CD4-positive, alpha-beta T cell treated with Interleukin-17A for 4 hours (primary cell): ENCODE measurements around the gene MTUS2.
"Not testable (repeated sequence)": the region's sequence is repeated elsewhere in the genome, so short reads cannot be mapped to it uniquely, and the experiment has no call there.

ENCODE experiments used
- DNase-seq: peaks from one replicate; pipeline ENCODE4 v3.0.0-alpha.2; 2020; ENCODE audit warnings: mixed read lengths

MTUS2 gene

DNA sequence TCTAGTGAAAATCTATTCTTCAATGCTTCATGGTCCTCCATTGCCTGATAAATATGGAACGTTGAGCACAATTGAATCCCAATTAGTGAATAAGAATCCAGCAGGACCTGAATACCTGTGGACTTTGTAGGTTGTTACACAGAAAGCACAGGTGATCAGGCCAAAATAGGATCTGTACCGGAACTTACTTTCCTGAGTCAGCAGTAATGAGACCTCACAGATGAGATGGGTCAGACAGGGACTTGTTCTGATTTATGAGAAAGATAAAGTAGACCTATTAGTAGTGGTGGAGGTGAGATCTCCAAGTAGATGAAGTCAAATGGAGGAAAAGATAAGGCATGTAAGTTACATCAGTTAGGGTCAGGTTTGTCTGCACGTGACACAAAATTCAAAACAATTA lies 351.1 kb downstream of the MTUS2 start:
- no peak for DNase-seq

DNA sequence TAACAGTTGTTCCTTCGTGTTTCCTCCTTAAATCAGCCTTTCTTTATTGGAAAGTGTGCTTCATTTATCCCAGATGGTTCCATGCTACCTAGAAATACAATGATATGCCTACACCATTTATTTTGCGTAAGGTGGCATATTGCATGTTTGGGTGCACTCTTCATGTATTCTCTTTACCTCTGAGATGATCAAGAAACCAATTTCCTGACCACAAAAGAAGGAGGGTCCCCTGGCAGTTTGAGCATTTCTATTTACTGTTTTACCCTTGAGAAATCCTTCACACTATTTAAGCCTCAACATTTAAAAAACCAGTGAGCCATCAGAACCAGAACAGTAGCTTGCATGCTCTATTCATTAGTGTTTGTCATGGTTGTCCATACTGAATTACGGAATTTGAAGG lies 354.0 kb downstream of the MTUS2 start:
- no peak for DNase-seq

DNA sequence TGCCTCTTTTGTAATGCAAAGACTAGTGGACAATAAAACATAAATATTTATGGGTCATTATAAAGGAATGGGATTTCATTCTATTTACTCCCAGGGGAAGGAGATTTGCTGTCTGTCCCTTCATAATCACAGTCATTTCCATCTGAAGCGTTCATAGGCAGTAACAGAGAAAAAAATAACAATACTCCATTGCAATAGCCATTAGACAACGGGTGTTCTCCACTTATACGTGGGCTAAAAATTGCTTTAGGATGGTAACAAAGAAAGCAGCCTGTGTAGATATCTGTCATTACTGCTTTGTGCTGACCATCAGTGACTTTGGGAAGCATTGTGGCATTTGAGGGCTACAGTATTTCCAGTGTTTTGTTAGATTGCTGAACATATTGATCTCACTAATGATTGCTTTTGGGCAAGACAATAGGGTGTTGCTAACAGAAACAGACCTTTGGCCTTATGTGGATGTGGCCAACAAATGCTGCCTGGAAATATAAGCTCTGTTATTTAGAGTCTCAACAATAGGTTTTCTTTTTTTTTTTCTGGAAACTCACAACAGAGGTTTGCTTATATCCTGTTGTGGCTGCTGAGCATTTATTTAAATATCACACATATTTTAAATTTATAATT lies 355.2 kb downstream of the MTUS2 start:
- no peak for DNase-seq

DNA sequence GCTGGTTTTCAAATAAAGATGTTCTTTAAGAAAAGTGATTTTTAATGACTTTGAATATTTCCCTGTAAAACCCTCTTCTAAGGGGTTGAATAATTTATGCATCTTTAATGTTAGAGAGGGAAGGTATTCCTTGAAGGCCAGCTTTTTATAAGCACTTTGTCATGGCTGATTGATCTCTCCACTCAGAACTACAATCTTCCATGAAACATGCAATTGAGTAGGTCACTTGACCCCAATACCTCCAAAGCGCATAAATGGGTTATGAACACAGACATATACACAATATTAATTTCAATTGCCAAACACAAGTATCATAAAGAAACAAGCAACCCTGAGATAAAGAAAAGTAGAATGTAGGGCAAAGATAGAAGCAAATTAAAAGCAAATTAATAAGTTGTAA lies 359.9 kb downstream of the MTUS2 start:
- DNase-seq, result no peak

DNA sequence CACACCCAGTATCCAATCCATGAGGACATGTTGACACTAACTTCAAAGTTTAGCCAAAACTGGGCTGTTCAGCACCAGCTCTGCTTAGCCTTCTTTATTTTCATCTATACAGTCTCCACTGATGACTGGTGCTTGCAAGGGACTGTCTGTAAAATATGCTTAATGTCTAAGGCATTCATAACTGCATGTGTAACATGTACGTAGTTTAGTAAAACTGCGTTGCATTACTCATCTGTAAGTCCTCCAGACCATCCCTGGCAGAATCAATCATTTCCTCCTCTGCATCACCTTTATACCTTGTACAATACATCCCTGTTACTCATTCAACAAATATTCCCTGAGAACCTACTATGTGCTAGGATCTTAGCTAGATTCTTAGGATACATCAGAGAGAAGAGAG lies 362.1 kb downstream of the MTUS2 start:
- no peak for DNase-seq

DNA sequence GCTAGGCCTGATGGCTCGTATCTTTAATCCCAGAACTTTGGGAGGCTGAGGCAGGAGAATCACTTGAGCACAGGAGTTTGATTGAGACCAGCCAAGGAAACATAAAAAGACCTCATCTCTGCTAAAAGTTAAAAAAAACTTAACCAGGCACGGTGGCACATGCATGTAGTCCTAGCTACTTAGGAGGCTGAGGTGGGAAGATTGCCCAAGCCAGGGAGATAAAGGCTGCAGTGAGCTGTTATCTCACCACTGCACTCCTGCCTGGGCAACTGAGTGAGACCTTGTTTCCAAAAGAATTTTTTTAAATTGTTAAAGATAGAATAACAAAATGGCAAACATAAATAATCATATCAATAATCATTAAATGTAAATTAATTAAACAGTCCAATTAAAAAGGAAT lies 365.8 kb downstream of the MTUS2 start:
- DNase-seq, result no peak

DNA sequence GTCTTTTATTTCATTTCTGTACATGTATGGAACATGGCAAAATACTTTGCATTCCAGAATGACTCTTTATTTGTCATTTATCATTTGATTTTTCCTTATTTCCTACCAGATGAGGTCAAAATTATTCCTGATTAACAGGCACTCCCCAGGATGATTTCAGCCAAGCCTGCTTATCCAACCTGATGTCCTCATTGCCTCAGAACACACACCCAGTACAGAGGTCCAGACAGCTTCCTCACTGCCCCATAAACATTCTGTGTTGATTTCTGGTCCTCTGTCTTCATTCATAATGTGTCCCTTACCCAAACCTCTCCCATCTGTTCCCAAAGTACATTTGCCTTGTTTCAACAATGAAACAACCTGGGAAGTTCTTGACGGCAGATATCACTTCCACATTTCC lies 367.4 kb downstream of the MTUS2 start:
- DNase-seq, result no peak

DNA sequence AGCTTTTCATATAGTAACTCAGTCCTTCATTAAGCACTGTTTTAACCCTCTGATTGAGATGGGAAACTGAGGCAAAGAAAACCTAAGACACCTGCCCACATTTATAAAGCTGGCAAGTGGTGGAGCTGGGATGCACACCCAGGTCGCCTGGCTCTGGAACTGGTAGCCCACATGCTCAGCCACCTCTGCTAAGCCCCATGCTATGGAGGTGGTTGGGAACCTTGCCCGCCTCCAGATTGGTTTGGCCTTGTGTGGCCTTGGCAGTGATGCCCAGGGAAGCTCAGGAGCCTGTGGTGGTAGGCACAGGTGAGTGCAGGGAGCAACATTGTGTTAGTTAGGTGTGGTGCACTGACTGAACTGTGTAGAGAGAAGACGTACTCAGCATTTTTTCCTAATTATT lies 370.2 kb downstream of the MTUS2 start:
- no peak for DNase-seq

DNA sequence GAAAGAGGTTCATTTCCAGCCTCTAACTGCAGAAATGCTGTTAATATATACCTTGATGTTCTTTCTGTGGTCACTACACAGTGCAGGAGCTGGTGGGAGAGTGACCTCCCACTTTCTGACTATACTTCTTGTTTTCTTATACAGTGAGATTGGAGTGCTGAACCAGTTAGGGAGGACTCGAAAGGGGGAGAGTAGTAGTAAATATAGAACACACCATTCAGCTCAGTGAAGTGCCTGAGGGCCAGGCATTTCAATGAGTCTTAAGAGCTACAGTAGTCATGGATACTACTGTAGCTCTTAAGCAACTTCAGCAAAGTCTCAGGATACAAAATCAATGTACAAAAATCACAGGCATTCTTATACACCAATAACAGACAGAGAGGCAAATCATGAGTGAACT lies 372.9 kb downstream of the MTUS2 start:
- DNase-seq, result no peak

DNA sequence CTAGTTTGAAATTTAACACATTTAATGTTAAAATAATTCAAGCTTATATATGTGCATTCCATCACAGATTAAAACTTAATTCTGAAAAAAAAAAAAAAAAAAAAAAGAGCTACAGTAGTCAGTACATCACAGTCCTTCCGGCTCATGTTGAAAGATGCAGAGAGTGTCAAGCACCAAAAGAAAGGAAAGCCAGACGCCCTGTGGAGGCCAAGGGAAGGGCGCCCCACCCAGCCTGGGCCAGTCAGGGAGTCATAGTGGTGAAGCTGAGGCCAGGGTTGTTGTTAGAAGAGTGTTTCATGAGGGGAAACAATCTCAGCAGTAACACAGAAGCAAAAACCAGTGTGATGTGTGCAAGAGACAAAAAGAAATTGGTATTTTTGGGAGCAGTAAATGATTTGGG lies 375.3 kb downstream of the MTUS2 start:
- no peak for DNase-seq

DNA sequence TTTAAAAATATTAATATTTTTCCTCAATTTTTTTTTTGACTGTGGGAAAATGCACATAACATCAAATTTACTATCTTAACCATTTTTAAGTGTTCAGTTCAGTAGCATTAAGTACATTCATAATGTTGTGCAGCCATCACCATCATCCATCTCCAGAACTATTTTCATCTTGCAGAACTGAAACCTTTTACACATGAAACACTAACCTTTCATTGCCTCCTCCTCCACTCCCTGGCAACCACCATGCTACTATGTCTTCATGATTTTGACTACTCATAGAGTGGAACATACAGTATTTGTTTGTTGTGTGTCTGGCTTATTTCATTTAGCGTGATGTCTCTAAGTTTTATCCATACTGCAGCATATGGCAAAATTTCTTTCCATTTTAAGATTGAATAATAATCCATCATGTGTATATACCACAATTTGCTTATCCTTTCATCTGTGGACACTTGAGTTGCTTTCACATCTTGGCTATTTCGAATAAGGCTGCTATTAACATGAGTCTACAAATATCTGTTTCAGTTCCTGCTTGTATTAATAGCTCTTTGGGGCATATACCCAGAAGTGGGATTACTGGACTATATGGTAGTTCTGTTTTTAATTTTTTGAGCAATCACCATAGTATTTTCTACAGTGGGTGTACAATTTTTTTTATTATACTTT lies 376.4 kb downstream of the MTUS2 start:
- DNase-seq, result no peak

DNA sequence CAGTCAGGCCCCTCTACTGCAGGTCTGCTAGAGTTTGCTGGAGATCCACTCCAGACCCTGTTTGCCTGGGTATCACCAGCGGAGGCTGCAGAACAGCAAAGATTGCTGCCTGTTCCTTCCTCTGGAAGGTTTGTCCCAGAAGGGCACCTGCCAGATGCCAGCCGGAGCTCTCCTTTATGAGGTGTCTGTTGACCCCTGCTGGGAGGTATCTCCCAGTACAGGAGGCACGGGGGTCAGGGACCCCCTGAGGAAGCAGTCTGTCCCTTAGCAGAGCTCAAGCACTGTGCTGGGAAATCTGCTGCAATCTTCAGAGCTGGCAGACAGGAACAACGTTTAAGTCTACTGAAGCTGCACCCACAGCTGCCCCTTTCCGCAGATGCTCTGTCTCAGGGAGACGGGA lies 382.6 kb downstream of the MTUS2 start:
- not testable (repeated sequence) for DNase-seq

DNA sequence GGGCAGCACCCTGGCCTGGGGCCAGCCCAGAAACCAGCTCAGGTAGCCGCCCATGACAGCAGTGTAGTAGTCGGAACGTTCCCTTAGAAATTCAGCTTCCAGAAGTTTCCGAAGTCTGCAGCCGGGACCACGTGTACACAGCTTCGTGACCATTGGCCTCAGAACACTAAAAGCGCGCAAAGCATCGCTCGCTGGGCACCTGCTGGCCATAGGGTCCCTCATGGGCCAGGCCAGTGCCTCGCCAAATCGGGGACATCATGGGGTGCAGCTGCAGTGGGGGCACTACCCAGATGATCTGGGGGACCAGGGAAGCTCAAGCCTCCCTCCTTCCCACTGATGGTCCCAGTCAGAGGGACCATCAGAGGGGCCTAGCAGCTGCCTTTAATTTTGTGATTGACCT lies 384.5 kb downstream of the MTUS2 start:
- DNase-seq, result no peak

DNA sequence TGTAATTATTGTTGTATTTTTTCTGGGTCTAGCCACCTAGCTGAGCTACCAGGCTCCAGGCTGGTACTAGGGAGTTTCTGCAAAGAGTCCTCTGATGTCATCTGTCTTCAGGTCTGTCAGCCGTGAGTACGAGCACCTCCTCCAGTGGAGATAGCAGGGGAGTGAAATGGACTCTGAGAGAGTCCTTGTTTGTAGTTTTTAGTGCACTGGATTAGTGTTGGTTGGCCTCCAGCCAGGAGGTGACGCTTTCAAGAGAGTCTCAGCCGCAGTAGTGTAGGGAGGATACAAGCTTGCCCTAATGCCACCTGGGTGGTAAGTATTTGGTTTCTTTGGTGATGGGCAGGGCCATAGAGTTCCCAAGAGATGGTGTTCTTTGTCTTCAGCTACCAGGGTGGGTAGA lies 390.5 kb downstream of the MTUS2 start:
- no peak for DNase-seq

DNA sequence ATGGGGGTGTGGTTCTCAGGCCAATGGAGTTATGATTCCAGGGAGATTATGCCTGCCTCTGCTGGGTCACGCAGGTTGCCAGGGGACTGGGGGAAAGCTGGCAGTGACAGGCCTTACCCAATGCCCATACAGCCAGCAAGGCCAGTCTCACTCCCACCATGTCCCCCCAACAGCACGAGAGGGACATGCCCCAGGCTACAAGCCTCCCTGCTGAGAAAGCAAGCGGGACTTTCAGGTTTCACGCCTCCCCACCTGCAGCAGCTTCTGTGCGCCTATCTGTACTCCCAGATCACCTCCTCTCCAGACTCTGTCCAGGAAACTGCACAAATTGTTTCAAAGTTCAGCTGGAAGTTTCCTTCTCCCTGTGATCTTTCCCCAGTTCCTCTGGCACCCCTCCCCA lies 391.0 kb downstream of the MTUS2 start:
- DNase-seq, result not testable (repeated sequence)

DNA sequence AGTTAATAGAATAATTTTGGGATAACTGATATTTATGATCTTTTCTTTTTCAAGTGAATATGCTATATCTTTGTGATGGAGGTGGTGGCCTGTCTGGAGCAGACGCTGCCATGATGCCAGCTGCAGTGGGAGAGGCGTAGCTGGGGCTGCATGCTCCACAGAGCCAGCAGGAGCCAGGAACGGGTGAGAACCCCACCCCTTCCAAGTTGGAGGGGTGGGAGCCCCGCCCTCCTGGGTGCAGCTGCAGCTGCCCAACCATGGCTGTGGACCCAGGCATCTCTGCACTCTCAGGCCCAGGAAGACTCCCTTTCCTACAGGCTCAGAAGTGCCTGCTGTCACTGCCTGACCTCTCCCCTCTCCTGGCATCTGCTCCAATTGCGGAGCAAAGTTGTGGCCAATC lies 402.3 kb downstream of the MTUS2 start:
- no peak for DNase-seq

DNA sequence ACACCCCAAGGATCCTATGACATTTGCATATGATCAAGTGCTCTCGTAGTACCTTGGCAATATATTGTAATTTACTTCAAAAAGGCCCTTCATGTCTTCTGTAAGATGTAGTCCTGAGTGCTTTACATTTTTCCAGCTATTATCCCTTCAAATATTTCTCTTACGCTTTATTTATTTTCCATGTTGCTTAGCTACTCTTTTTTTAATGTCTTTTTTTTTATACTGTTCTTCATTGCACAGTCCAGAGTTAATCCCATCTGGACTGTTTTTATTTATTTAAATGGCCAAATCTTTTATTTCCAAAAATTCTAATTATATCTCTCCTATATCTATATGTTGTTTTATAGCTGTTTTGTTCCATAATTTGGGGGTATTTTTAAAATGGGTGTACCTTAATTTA lies 404.1 kb downstream of the MTUS2 start:
- DNase-seq, result no peak

DNA sequence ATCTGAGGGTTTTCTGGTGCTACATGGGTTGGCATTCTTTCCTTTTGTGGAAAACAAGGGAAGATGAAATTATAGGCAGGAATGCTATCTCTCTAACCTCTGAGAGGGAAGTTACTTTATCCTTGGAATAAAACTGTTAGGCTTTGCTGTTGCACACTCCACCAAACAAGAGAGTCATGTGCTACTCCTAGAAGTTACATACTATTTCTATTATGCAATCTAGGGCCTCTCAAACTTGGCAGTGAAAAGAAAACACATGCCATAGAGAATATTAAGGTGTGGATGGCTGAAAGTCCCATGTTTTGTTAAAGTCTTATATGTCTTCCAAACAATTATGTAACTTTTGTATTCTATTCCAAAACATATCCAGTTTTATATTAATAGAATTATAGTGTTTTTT lies 407.4 kb downstream of the MTUS2 start:
- no peak for DNase-seq

DNA sequence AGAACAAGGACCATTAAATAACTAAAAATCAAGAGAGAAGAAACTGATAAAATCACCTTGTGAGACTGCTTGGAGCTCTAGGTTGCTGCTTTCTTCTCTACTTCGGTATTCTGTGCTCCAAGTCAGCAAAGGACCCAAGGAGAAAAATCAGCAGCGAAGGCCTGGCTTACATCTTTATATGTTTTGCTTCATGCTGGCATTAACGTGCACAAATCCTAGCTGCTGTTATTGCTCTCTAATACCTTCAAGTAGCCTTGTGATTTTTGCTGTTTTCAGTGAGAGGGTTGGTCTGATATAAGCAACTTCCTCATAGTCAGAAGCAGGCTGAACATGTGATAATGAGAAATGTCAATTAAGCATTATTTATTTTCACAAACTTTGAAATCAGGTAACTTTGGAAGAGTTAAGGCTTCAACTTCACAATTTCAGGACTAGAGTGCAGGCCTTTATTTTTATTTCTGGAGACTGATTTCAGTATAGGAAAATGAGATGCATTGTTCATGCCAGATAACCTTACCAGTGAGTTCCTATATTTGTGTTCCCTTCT lies 410.2 kb downstream of the MTUS2 start:
- no peak for DNase-seq

DNA sequence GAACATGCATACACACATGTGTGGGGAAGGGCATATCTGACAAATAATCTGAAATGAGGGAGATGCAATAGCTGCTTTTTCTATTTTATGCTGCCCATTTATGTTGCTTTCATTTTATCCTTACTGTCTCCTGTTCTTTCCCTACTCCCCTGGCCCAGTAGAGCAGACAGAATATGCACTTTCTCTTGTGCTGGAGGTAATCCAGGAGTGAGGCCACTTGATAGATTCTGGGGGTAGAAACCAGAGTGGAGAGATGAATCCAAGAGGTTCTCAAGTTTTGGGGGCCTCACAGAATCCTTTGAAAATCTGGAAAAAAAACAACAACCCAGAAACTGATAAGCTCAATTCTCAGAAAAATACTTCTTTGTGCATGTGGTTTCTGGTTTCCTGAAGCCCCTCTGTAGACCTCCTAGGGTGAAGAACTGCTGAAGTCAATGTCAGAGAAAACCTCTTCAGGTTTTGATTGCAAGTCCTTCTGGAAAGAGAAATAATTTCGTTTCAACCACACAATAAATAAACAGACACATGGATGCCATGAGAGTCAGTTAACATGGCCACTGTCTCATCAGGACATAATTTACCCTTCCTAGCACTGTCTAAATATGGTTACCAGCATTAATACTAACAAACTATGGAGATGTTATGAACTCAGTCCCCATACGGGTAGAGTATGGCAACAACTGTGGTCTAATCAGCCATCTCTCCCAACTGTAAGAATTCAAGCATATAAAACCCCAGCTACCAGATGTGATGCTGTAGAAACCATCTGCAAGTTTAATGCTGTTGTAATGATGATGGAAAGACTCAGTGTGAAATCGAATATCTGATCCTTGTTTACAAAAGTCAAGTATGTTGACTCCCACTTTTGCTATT lies 419.8 kb downstream of the MTUS2 start:
- DNase-seq, result no peak

DNA sequence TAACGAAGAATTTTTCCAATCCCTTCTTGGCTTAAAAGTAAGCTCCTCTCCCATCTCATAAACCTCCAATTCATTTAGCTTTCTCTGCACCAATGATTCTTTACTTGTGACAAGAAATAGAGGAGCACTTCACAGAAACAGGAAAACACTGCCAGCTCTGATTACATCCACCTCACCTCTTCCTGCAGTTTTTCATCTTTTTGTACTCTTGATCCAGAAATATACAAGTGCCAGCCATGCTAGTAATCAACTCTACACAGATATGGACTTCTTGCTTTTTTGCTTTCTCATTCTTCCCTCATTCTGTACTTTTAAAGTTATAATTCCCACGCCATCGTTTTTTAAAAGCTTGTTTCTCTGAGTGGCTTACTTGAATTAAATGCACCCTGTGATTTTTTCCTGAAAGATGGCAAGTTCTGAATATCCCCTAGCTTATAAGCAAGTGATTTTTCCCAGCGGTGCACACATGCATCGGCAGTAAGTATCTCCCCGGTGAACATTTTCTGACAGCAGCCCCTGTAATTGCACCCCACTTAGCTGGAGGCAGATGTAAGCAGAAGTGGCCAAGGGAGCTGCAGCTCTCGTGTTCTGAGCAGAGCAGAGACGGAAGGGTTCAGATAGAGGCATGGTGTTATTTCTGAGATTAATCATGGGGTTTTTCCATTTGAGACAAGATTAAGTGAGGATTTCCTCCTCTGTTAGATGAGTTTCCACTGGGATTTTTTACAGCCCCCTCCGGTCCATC lies 434.7 kb downstream of the MTUS2 start:
- DNase-seq, result no peak

DNA sequence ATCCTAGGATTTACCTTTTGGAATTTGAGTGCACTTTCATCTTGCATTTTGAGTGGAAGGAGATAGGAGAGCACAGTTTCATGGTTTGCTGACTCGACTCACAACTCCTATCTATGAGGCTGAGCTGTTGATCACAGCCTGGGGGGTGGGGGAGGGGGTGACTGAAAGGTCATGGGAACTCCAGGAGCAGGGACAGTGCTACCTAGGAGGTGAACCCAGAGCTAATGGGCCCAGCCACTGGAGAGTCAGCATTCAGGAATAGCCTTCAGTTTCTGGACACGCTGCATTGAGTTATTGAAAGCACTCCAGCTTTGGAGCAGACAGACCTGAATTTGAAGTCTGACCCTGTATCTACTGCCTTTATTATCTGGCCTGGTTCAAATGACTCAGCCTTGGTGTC lies 435.4 kb downstream of the MTUS2 start:
- DNase-seq, result no peak

DNA sequence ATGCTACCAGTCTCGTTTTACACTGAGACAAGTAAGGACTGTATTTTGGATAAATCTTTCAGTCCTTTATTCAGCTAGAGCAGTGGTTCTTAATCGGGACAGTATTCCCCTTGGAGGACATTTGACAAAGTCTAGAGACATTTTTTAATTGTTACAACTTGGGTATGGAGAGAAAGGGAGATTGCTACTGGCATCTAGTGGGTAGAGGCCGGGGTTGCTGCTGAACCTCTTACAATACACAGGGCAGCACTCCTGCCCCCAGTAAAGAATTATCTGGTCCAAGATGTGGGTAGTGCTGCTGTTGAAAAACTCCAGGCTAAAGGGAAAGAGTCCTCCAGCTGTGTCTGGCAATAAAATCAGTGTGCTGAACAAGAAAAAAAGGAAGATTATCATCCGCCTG lies 440.5 kb downstream of the MTUS2 start:
- no peak for DNase-seq
